PC-3 (cell line): Measurements from ENCODE around the gene IL1F10. TPM values are rescaled to one million over a fixed set of nuclear protein-coding genes. Genes with fewer than 3 reads are reported as not detected.

Experiments used
- ATAC-seq: fragments of 200-7000 bp; cut with Tn5 transposase; 2 replicates; pipeline ENCODE4 v1.9.1; 2020; ENCODE audit warnings: mild to moderate bottlenecking, moderate library complexity
- BruUV-seq: library from RNA; stranded (reverse); fragments of 400-500 nt; replicated peaks from 2 replicates; lab custom pipeline; 2021; lab: Mats Ljungman, UMichigan
- CTCF ChIA-PET: fragments of 300-600 bp; sonication (Branson Sonifier 250); formaldehyde crosslinking; loops from one replicate; lab custom pipeline; 2022; ENCODE audit warnings: antibody characterized with exemption; lab: Charles Lee
- POLR2A ChIA-PET: fragments of 300-600 bp; sonication (Branson Sonifier 250); formaldehyde crosslinking; loops from one replicate; lab custom pipeline; 2022; ENCODE audit warnings: antibody characterized with exemption; ENCODE audit not compliant: unreplicated experiment; lab: Charles Lee
- DNase-seq: peaks from one replicate; pipeline ENCODE4 v3.0.0-alpha.2; 2015
- H2AFZ ChIP-seq: fragments of 300-600 bp; sonication (generic); 2 replicates; pipeline ENCODE4 v1.6.0; 2016; ENCODE audit warnings: antibody characterized with exemption, low read length
- H3F3A ChIP-seq: fragments of 300-600 bp; sonication (generic); one replicate; pipeline ENCODE4 v1.6.0; 2017; ENCODE audit warnings: antibody characterized with exemption, low read length, control low read depth, mild to moderate bottlenecking; ENCODE audit not compliant: unreplicated experiment
- H3K27ac ChIP-seq: fragments of 300-600 bp; sonication (generic); 2 replicates; pipeline ENCODE4 v1.5.1; 2016; ENCODE audit warnings: mild to moderate bottlenecking, low read length
- H3K27me3 ChIP-seq: fragments of 300-600 bp; sonication (generic); 2 replicates; pipeline ENCODE4 v1.6.1; 2016; ENCODE audit warnings: low read length, mixed read lengths
- H3K36me3 ChIP-seq: fragments of 300-600 bp; sonication (generic); 2 replicates; pipeline ENCODE4 v1.6.1; 2016; ENCODE audit warnings: low read depth, mixed run types, low read length, mixed read lengths
- H3K4me1 ChIP-seq: fragments of 300-600 bp; sonication (generic); 2 replicates; pipeline ENCODE4 v1.5.1; 2016; ENCODE audit warnings: low read length; ENCODE audit not compliant: insufficient read depth
- H3K4me2 ChIP-seq: fragments of 300-600 bp; sonication (generic); 2 replicates; pipeline ENCODE4 v1.6.0; 2016; ENCODE audit warnings: low read length
- H3K4me3 ChIP-seq: fragments of 300-600 bp; sonication (generic); 2 replicates; pipeline ENCODE4 v1.5.1; 2016; ENCODE audit warnings: mild to moderate bottlenecking, low read length, mixed read lengths
- H3K79me2 ChIP-seq: fragments of 300-600 bp; sonication (generic); 2 replicates; pipeline ENCODE4 v1.6.1; 2017; ENCODE audit warnings: low read length, mixed read lengths
- H3K9ac ChIP-seq: fragments of 300-600 bp; sonication (generic); 2 replicates; pipeline ENCODE4 v1.6.0; 2016; ENCODE audit warnings: mild to moderate bottlenecking, low read length
- H3K9me2 ChIP-seq: fragments of 300-600 bp; sonication (generic); replicated peaks from 2 replicates; pipeline ENCODE4 v1.6.1; 2016; ENCODE audit warnings: mixed run types, low read length, mixed read lengths
- H3K9me3 ChIP-seq: fragments of 300-600 bp; sonication (generic); 2 replicates; pipeline ENCODE4 v1.6.1; 2016; ENCODE audit warnings: low read length, mixed read lengths
- H4K20me1 ChIP-seq: fragments of 300-600 bp; sonication (generic); 2 replicates; pipeline ENCODE4 v1.6.1; 2016; ENCODE audit warnings: low read length, mixed read lengths
- CTCF ChIP-seq: fragments of 300-600 bp; sonication (generic); conservative IDR thresholded peaks from 2 replicates; pipeline ENCODE4 v1.5.1; 2017; ENCODE audit warnings: antibody characterized with exemption, low read depth, mild to moderate bottlenecking, low read length
- EZH2 ChIP-seq: fragments of 300-600 bp; sonication (generic); IDR thresholded peaks from one replicate; pipeline ENCODE4 v1.6.1; 2017; ENCODE audit warnings: antibody characterized with exemption, mild to moderate bottlenecking, low read length; ENCODE audit not compliant: unreplicated experiment
- EZH2phosphoT487 ChIP-seq: fragments of 300-600 bp; sonication (generic); IDR thresholded peaks from 2 replicates; pipeline ENCODE4 v1.6.1; 2018; ENCODE audit warnings: mild to moderate bottlenecking, antibody characterized with exemption, low read length, borderline replicate concordance
- intact Hi-C: fragments of 100-400 bp; cut with micrococcal nuclease; formaldehyde crosslinking; loops from 2 replicates; pipeline ENCODE4 v1.9.0; 2023
- total RNA-seq: library from RNA; depleted of rRNA; stranded (reverse); fragments of >200 nt; gene quantifications from 2 replicates; pipeline ENCODE4 v1.2.3, GENCODE V29; 2014

IL1F10 gene
- total RNA-seq, 1 experiment from 2014 or later: not detected

GRCh38 chr2:113036763-113037162 is 31.0 kb upstream of the IL1F10 start:
- H3K4me2 ChIP-seq: no peak overlapping the region
- no peak for DNase-seq
- no peak overlapping the region for H3K4me3 ChIP-seq
- intact Hi-C loops: no loop called here
- H3K79me2 ChIP-seq: no peaks in the 10 kb centered on the region
- no peaks in the 10 kb centered on the region for H3K27me3 ChIP-seq
- no peaks in the 10 kb centered on the region for H3K36me3 ChIP-seq
- H4K20me1 ChIP-seq: no peaks in the 10 kb centered on the region
- ChIA-PET CTCF (no interaction called here), POLR2A (no interaction called here)
- H3K9me2 ChIP-seq: no peaks in the 10 kb centered on the region
- H3K27ac ChIP-seq: no peak overlapping the region
- no peak for ATAC-seq
- no peak for TF ChIP-seq EZH2phosphoT487
- TF ChIP-seq CTCF: no peak
- no peak for TF ChIP-seq EZH2
- BruUV-seq: no TSS peak
- H3K9ac ChIP-seq: no peak overlapping the region
- H3K4me1 ChIP-seq: no peaks in the 10 kb centered on the region
- H3K9me3 ChIP-seq: no peaks in the 10 kb centered on the region
- no peak overlapping the region for H2AFZ ChIP-seq
- H3F3A ChIP-seq: no peaks in the 10 kb centered on the region

- Histone ChIP-seq H3K9ac (no peak overlapping the region), H3K79me2 (no peaks in the 10 kb centered on the region), H3K36me3 (no peaks in the 10 kb centered on the region), H3K27me3 (no peaks in the 10 kb centered on the region), H2AFZ (no peak overlapping the region), H3K4me3 (no peak overlapping the region), H3F3A (no peaks in the 10 kb centered on the region), H3K4me1 (no peaks in the 10 kb centered on the region), H4K20me1 (no peaks in the 10 kb centered on the region), H3K9me3 (no peaks in the 10 kb centered on the region), H3K4me2 (no peak overlapping the region), H3K9me2 (no peaks in the 10 kb centered on the region), H3K27ac (no peak overlapping the region)
- intact Hi-C loops: no loop called here
- BruUV-seq: no TSS peak
- CTCF ChIA-PET: no interaction called here
- no peak for DNase-seq
- TF ChIP-seq EZH2phosphoT487: no peak
- TF ChIP-seq EZH2: no peak
- no peak for TF ChIP-seq CTCF
- POLR2A ChIA-PET: no interaction called here
- no peak for ATAC-seq
Observed at GRCh38 chr2:113038291-113038690, 29.5 kb upstream of the IL1F10 start.

- Histone ChIP-seq H3K4me3 (no peak overlapping the region), H3F3A (no peaks in the 10 kb centered on the region), H3K27ac (no peak overlapping the region), H3K9me3 (no peaks in the 10 kb centered on the region), H2AFZ (no peak overlapping the region), H3K9me2 (no peaks in the 10 kb centered on the region), H4K20me1 (no peaks in the 10 kb centered on the region), H3K79me2 (no peaks in the 10 kb centered on the region), H3K4me1 (no peaks in the 10 kb centered on the region), H3K4me2 (no peak overlapping the region), H3K27me3 (no peaks in the 10 kb centered on the region), H3K9ac (no peak overlapping the region), H3K36me3 (no peaks in the 10 kb centered on the region)
- TF ChIP-seq EZH2 (no peak), CTCF (no peak), EZH2phosphoT487 (no peak)
- ChIA-PET CTCF (no interaction called here), POLR2A (no interaction called here)
- no peak for DNase-seq
- ATAC-seq: no peak
- BruUV-seq: no TSS peak
- intact Hi-C loops: no loop called here
Observed at GRCh38 chr2:113039158-113039557, 28.6 kb upstream of the IL1F10 start.
